Stimulated activated CD8-positive, alpha-beta memory T cell treated with anti-CD3 and anti-CD28 coated beads, Interleukin-15, amount 100 ng/mL, for 24 hours (primary cell): ENCODE results near the gene SLC6A18.
"Not testable (repeated sequence)": the region's sequence is repeated elsewhere in the genome, so short reads cannot be mapped to it uniquely, and the experiment has no call there.

Experiments used
- DNase-seq: peaks from one replicate; pipeline ENCODE4 v3.0.0-alpha.2; 2020; ENCODE audit warnings: low read depth

The SLC6A18 gene

GRCh38 chr5:1215320-1216096 is 9.7 kb upstream of the SLC6A18 start:
- no peak for DNase-seq

DNA sequence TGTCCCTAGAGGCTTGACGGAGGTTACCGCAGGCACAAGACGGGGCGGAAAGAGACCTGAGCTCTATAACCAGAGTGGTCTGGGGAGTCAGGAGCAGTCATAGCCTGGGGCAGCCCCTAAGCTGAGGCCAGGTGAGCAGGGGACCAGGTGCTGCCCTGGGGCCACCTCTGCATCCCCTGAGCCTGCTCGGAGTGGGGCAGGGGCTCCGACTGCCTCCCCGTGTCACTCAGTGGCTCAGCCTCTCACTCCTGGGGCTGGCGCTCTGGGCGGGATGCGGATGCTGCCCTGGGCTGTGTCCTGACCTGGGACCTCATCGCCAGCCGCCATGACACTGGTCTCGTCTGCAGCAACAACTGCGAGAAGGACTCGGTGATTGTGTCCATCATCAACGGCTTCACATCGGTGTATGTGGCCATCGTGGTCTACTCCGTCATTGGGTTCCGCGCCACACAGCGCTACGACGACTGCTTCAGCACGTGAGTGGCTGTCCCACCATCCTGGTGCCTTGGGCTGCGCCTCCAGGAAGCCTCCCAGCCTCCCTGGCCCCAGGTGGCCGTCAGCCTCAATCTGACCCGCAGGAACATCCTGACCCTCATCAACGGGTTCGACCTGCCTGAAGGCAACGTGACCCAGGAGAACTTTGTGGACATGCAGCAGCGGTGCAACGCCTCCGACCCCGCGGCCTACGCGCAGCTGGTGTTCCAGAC is 8.8 kb upstream of the SLC6A18 start:
- no peak for DNase-seq

- no peak for DNase-seq
These were observed 8.3 kb upstream of the SLC6A18 start for GRCh38 chr5:1216918-1217295.

DNA sequence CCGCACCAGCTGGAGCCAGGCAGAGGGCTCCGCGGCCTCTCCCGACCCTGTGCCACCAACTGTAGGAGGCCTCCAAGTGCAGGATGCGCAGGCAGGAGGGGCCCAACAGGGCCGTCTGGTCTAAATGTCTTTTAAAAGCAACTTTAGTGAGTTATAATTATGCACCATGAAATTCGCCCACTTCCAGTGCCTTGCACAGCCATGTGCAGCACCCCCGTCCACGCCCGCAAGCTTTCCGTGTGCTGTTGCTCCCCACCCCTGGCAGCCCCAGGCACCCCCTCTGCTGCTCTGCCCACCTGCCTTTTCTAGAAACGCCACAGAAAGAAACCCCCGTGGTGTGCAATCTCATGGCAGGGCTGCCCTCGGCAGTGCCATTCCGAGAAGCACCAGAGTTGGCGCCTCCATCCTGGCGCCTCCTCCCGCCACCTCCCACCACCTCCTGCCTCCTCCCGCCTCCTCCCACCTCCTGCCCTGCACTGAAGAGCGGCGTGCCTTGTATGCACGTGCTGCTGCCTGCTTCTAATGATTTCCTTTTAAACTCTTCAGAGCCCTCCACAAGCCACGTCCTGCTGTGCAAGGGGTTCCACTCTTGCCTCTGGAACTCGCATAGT is 7.5 kb upstream of the SLC6A18 start:
- DNase-seq, result no peak

DNA sequence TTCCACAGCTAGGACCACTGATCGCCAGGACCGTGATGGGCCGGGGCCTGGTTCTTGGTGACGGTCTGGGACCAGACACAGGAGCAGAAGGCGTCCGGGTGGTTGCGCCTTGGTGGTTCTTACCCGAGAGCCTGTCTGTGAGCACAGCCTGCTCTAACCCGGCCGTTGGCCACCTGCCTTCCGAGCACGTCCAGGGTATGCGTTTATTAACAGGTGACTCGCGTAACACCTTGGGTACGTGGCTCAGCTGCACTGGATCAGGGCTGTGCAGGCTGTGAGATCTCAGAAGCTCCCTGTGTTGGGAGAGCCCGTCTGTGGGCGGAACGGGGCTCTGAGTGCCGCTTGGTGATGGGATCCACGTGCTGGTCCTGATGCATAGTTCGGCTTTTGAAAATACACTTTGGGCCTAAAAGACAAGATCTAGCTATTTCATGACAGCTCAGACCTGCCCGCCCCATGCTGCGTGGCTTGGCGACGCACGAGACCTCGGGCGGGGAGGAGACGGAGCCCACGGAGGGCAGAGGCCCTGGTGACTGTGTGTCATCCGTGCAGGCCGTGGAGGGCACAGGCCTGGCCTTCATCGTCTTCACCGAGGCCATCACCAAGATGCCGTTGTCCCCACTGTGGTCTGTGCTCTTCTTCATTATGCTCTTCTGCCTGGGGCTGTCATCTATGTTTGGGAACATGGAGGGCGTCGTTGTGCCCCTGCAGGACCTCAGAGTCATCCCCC is 6.7 kb upstream of the SLC6A18 start:
- DNase-seq, result no peak

GRCh38 chr5:1219098-1219767 is 5.9 kb upstream of the SLC6A18 start:
- DNase-seq, result no peak

DNA sequence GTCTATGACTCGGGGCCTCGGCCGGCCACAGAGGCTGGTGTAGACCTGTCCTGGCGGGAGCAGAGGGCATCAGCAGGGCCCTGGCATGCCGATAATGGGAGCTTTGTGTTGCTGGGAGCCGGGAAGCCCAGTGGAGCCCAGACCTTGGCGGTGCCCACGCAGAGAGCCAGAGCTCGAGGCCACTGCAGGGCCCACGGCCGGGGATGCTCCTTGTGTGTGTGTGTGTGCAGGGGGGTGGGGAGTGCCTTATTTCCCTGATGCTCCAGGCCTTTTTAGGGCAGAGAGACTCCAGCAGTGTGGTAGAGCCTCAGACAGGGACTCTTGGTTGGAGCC is 5.4 kb upstream of the SLC6A18 start:
- DNase-seq, result no peak

GRCh38 chr5:1220351-1220750 is 4.8 kb upstream of the SLC6A18 start:
- DNase-seq, result no peak

- no peak for DNase-seq
These were observed 4.3 kb upstream of the SLC6A18 start for GRCh38 chr5:1220831-1221230.

GRCh38 chr5:1221721-1222120 is 3.5 kb upstream of the SLC6A18 start:
- DNase-seq, result no peak

- DNase-seq, result no peak
These were observed 3.0 kb upstream of the SLC6A18 start for GRCh38 chr5:1222147-1222546.

DNA sequence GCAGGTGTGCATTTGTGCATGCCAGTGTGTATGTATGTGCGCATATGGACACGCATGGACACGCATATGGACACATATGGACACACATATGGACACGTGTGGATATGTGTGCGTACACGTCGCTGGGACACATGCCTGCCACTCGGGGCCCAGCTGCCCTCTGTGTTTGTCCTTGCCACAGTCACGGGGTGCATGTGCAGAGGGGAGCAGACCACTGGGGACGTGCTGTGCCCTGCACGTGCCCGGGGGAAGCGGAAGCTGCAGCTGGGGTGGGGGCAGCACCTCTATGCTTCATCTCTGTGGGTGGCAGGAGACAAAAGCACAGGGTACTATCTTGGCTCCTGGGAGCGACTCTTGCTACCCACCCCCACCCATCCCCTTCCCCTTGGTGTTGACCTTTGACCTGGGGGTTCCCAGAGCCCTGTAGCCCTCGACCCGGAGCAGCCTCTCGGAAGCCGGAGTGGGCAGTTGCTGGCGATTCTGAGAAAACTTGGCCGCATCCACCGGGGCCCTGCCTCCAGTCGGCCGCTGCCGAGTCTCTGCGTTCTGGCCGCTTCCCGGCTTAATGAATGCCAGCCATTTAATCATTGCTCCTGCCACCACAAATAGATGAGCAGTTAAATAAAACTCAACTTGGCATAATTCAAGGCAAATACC is 2.4 kb upstream of the SLC6A18 start:
- DNase-seq, result no peak

DNA sequence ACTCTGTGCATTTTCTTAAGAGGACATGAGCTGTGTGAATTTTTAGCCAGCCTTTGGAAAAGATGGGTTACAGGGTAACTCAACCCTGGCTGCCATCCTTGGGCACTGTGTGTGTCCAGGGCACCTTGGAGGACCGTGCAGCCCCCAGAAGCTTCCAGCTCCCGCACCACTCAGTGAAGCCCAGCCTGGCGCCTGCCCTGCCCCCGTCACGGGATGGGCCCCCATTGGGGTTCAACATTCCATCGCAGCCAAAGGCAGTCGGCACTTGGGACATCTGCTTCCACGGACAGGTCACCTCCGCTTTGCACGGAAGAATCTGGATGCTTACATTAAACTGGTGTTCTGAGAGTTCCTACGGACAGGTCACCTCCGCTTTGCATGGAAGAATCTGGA is 1.9 kb upstream of the SLC6A18 start:
- no peak for DNase-seq

DNA sequence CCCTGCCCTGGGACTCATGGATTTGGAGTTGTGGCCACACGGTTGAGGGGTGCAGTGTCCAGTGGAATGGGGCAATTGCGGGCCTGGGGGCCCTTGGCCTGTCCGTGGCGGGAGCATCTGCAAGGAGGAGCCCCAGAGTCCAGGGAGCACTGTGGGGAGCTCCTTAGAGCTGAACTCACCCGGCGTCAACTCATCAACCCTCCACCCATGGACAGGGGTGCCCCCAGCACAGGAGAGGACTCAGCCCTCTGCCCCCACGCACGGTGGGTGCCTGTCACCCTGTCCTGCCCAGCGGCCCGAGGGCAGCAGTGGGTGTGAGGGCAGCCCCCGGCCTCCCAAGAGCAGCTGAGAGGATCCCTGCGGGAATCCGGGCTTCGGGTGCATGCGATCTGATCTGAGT is 550 bp upstream of the SLC6A18 start:
- DNase-seq, result no peak

- DNase-seq, result no peak
These were observed 1.1 kb downstream of the SLC6A18 start for GRCh38 chr5:1226231-1226630.

- no peak for DNase-seq
These were observed 1.8 kb downstream of the SLC6A18 start for GRCh38 chr5:1226839-1227581.

DNA sequence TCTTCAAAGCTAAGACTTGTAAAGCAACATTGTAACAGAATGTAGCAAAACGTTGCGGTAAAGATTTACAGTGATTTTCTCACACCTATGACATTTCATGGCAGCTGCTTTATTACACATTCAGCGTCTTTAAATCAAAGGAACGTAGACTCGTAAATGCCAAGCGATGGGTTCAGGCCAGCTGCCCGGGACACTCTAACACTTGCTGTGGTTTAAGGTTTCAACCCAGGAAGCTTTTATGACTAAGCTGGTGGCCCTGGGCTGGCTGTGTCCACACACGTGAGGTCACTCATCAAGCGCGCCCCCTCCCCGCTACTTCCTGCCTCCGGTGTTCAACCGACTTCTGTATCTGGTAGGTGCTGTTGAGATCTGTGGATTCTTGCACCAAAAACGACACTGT is 2.5 kb downstream of the SLC6A18 start:
- DNase-seq, result no peak

DNA sequence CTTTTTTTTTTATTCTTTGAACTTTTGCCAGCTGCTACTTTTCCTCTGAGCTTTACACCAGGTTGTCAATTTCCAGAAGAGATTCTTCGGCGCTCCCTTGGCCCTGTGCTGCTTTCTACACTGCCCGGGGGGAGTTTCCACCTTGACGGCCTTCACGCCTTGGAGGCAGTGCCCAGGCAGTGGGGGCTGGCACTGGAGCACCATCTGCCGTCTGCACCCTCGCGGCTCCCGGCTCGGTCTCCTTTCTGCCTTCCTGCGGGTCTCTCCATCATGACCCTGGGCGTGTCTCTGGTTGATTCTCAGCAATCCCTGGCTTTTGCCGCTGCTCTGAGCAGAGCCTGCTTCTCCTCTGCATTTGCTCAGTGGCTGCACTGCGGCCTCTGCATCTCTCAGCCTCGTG is 2.9 kb downstream of the SLC6A18 start:
- no peak for DNase-seq

- DNase-seq, result not testable (repeated sequence)
These were observed 3.8 kb downstream of the SLC6A18 start for GRCh38 chr5:1229023-1229422.

DNA sequence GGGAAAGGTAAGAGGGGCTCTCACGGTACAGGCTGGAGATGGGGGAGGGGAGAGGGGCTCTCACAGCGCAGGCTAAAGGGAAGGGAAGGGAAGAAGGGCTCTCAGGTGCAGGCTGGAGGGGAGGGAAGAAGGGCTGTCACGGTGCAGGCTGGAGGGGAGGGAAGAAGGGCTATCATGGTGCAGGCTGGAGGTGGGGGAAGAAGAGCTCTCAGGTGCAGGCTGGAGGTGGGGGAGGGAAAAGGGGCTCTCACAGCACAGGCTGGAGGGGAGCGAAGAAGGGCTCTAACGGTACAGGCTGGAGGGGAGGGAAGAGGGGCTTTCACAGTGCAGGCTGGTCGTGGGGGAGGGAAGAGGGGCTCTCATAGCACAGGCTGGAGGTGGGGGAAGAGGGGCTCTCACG is 4.6 kb downstream of the SLC6A18 start:
- no peak for DNase-seq

- no peak for DNase-seq
These were observed 5.4 kb downstream of the SLC6A18 start for GRCh38 chr5:1230551-1230950.
